ENCODE measurements around the gene NUDT1. TPM values are rescaled to one million over a fixed set of nuclear protein-coding genes. Genes with fewer than 3 reads are reported as not detected.

The NUDT1 gene
- total and polyA plus RNA-seq, 2 experiments from 2014 or later = 54.5 to 163 TPM

DNA sequence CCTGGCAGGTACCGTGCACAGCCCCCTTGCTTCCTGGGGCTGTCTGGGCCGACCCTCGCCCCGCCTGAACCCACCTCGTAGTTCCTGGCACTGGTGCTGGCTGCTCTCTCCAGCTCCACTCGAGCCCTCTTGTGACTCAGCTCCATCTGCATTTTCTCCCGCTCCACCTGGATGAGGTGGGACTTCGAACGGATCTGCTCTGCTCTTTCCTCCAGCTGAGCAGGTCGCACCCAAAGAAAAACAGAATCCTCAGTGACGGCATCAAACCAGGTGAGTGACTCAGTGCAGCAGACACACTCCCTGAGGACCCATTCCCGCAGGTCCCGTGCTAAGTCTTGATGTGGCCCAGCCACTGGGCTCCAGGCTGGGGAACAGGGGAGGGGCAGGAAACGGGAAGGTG is 16.7 kb upstream of the NUDT1 start (continued):
- no peak for TF ChIP-seq ZNF462 (CRISPR knock-in tag; IDR thresholded peaks at IDR 0.05)
- no peak for TF ChIP-seq JUNB (IDR thresholded peaks at IDR 0.05; ENCODE audit: unreplicated experiment)
- TF ChIP-seq CREB1 (CRISPR knock-in tag; IDR thresholded peaks at IDR 0.05; ENCODE audit: low read depth) = no peak
- no peak for TF ChIP-seq STAT1 (IDR thresholded peaks at IDR 0.05; ENCODE audit: unreplicated experiment)
- TF ChIP-seq, protein P1, sequence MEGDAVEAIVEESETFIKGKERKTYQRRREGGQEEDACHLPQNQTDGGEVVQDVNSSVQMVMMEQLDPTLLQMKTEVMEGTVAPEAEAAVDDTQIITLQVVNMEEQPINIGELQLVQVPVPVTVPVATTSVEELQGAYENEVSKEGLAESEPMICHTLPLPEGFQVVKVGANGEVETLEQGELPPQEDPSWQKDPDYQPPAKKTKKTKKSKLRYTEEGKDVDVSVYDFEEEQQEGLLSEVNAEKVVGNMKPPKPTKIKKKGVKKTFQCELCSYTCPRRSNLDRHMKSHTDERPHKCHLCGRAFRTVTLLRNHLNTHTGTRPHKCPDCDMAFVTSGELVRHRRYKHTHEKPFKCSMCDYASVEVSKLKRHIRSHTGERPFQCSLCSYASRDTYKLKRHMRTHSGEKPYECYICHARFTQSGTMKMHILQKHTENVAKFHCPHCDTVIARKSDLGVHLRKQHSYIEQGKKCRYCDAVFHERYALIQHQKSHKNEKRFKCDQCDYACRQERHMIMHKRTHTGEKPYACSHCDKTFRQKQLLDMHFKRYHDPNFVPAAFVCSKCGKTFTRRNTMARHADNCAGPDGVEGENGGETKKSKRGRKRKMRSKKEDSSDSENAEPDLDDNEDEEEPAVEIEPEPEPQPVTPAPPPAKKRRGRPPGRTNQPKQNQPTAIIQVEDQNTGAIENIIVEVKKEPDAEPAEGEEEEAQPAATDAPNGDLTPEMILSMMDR (conservative IDR thresholded peaks at IDR 0.05; ENCODE audit: low read depth in 2 of 2) = no peak

- ATAC-seq = no peak
- no peaks in the 10 kb centered on the region for H3K9me2 ChIP-seq (ENCODE audit: insufficient read depth)
- Mint-ChIP-seq H3K27ac (no peak overlapping the region), H3K9me3 (no peaks in the 10 kb centered on the region), H3K4me1 (no peaks in the 10 kb centered on the region), H3K4me3 (no peak overlapping the region), H3K36me3 (ENCODE audit: low read depth) (peaks cover 75% of the 10 kb centered on the region), H3K27me3 (ENCODE audit: insufficient read depth, low read depth, poor library complexity) (peaks cover 6% of the 10 kb centered on the region)
- H3K27ac ChIP-seq (ENCODE audit: low read depth) = no peak overlapping the region
- H3K4me2 ChIP-seq = no peak overlapping the region
- DNase-seq (ENCODE audit: low spot score) = no peak
- no peak overlapping the region for H2AFZ ChIP-seq
- peaks cover 8% of the 10 kb centered on the region for H4K20me1 ChIP-seq (replicated peaks; ENCODE audit: insufficient read depth)
- H3K36me3 ChIP-seq (ENCODE audit: insufficient read depth) = peaks cover 8% of the 10 kb centered on the region; the same call in 1 of the 2 replicates
- no peaks in the 10 kb centered on the region for H3K27me3 ChIP-seq (ENCODE audit: insufficient read depth)
- no peak overlapping the region for H3K4me3 ChIP-seq
- no peaks in the 10 kb centered on the region for H3F3A ChIP-seq (replicated peaks; ENCODE audit: low read depth)
- no peaks in the 10 kb centered on the region for H3K4me1 ChIP-seq (ENCODE audit: insufficient read depth)
- peaks cover 71% of the 10 kb centered on the region for H3K79me2 ChIP-seq (replicated peaks; ENCODE audit: insufficient read depth)
- TF ChIP-seq JUNB (IDR thresholded peaks at IDR 0.05; ENCODE audit: unreplicated experiment) (no peak), EZH2 (IDR thresholded peaks at IDR 0.05; ENCODE audit: low read depth, unreplicated experiment) (no peak), ZNF462 (CRISPR knock-in tag; IDR thresholded peaks at IDR 0.05) (no peak), NANOG (IDR thresholded peaks at IDR 0.05; ENCODE audit: borderline replicate concordance) (no peak), POLR2AphosphoS5 (IDR thresholded peaks at IDR 0.05; ENCODE audit: low read depth) (no peak)
These were observed 16.2 kb upstream of the NUDT1 start for GRCh38 chr7:2225830-2226229.

Measured in GM23338 (cell line).